ENCODE results near the gene MED26.

DNA sequence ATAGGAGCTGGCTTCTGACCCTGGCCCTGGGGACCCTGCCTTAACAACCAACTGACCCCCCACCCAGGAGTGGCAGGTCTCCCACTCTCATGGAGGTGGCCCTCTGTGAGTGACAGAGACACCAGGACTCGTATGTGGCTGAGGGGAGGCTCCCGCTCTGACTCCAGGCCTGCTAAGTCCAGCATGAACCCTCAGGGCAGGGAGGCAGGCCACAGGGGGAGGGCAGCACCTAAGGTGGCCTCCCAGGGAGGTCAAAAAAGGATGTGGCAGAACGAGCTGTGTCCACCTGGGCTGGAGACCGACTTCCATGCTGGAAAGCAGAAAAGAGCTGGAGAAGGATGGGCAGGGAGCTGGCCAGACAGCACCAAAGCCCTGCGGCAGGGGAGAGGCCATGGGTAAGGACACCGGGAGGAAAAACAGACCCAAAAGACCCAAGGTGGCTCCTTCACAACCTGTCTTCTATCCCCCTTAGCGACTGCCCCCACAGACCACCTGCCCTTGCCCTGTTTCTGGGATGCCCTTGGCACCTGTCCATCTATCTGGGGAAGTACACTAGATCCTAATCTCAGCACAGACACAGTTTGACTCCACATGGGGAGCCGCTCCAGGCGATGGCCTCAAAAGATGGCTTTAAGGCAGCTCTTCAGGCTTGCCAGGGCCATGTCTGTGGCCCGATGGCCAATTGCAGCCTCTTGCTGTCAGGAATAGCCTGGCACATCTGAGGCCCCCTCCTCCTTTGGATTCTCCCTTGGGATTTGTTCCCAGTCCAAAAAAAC lies 45.3 kb downstream of the MED26 start:
- TF ChIP-seq EZH2 (IDR thresholded peaks at IDR 0.05; ENCODE audit: insufficient read depth, poor library complexity, severe bottlenecking) = no peak
- no peak for TF ChIP-seq EZH2phosphoT487 (IDR thresholded peaks at IDR 0.05; ENCODE audit: insufficient read depth, low read depth)

Measured in GM23248 (cell line).